GM21381 (cell line): ENCODE results near the gene CDCA8.
"Not testable (repeated sequence)": the region's sequence is repeated elsewhere in the genome, so short reads cannot be mapped to it uniquely, and the experiment has no call there.

Source experiments
- ATAC-seq: cut with Tn5 transposase; IDR thresholded peaks from one replicate; pipeline ENCODE4 v1.9.1; 2021; ENCODE audit warnings: mild to moderate bottlenecking, moderate library complexity; ENCODE audit not compliant: unreplicated experiment

CDCA8 gene

GRCh38 chr1:37732111-37732780, 39.9 kb downstream of the CDCA8 start:
- ATAC-seq = no peak

DNA sequence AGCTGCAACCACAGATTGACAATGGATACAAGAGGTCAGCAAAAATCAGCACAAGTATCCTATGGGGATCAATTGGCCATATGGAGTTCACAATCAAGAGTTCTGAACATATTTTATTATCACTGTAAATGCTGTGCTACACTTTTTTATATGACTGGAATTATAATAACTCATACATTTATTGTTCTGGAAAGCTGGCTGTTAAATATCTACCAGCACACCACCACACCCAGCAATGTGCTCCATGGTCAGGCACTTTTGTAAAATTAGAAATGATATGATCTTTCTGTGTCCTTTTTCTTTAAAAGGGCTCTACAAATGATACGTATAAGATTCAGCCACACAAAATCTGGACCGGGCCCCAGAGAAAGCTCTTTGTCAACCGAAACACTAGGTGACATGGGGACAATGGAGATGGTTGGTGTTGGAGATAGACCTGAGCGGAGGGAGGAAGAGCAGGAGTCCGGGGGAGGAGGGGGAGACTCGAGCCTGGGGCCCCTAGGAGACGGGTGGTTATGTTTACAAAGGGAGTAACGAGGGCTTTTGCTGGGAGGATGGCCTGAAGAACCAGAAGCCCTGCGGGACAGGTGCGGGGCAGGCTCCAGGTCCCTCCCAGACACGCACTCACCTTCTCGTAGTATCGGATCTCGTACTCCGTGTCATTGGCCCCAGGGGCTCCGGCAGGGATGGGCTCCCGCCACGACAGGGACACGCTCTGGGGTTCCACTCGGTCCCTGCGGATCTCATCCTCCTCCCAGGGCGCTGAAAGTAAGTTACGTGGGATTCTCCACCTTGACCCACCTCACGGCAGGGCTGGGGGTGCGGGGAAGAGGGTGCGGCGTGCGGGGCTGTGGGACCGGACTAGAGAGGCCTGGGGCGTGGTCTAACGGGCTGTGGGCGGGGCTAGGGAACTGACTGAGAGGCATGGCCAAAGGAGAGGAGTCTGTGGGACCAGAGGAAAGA, 42.6 kb downstream of the CDCA8 start:
- no peak for ATAC-seq

DNA sequence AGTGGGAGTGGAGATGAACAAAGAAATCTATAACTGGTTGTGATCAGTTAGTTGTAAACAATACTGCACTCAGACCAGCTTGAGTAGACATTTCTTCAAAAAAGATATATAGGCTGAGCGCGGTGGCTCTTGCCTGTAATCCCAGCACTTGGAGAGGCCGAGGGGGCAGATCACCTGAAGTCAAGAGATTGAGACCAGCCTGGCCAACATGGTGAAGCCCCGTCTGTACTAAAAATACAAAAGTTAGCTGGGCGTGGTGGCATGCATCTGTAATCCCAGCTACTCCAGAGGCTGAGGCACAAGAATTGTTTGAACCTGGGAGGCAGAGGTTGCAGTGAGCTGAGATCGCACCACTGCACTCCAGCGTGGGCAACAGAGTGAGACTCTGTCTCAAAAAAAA, 45.7 kb downstream of the CDCA8 start:
- not testable (repeated sequence) for ATAC-seq

- not testable (repeated sequence) for ATAC-seq
These were observed 46.3 kb downstream of the CDCA8 start for GRCh38 chr1:37738619-37739018.

DNA sequence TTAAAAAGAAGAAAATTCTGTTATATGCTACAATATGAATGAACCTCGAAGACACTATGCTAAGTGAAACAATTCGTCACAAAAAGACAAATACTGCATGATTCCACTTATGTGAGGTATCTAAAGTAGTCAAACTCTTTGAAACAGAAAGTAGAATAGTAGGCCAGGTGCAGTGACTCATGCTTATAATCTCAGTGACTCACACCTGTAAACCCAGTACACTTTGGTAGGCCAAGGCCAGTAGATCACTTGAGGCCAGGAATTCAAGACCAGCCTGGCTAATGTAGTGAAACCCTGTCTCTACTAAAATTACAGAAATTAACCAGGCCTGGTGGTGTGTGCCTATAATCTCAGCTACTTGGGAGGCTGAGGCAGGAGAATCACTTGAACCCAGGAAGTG, 46.9 kb downstream of the CDCA8 start:
- ATAC-seq = no peak

DNA sequence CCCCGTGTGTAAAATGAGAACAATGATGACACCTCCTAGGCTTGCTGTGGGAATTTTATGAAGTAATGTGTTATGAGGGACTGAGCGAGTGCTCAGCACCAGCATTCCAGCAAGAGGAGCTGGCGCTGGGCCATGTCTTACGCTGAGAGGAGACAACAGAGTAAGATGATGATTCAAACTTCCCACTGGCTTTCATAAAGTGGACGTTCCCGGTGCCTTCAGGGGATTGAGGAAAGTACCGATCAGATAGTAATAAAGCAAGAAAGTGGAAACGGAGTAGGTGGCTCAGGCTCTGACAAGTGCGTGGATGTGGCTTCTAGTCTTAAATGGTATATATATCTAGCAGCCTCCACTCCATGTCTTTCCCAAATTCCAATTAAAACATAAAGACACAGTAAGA, 48.8 kb downstream of the CDCA8 start:
- no peak for ATAC-seq

DNA sequence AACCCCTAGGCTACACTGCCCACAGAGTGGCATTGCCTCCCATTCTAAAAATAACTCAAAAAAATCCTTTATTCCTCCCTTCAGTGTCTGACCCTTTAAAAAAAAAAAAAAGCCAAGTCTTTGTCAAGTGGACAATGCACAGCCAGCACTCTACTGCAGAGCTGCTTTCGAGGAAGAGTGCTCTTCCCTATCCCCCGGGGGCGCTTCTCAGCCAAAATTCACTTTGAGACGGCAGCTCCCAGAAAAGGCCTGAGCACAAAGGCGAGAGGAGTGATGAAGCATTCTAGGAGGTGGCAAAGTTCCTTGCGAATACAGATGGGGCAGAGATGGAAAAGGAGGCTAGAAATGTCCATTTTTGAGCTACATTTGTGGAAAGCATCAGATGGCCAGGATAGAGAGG, 49.3 kb downstream of the CDCA8 start:
- ATAC-seq = no peak

DNA sequence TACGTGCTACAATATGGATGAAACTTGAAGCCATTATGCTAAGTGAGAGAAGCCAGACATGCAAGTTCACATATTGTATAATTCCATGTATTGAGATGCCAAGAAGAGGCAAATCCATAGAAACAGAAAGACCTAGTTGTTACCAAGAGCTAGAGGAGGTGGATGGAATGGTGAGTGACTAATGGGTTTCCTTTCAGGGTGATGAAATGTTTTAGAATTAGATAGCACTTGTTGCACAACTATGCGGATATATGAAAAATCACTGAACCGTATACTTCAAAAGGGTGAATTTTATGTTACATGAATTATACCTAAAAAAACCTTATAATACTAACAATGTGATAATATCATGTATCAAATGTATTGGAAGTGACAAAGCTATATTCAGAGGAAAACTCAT, 54.5 kb downstream of the CDCA8 start:
- ATAC-seq = no peak

DNA sequence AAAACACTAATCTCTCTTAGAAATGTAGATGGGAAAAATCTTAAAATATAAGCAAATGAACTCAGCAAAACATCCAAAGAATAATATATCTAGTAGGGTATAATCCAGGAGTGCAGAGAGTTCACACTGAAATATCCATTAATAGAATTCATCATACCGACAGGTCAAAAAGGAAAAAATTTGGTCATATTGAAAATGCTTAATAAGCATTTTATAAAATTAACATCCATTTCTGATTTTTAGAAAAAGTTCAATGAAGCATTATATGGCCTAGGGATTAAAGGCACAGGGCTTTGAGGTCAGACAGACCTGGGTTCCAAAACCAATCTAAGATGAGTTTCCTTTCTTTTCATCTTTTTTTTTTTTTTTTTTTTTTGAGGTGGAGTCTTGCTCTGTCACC, 56.2 kb downstream of the CDCA8 start:
- ATAC-seq = no peak

GRCh38 chr1:37752213-37752582, 59.9 kb downstream of the CDCA8 start:
- ATAC-seq = no peak

DNA sequence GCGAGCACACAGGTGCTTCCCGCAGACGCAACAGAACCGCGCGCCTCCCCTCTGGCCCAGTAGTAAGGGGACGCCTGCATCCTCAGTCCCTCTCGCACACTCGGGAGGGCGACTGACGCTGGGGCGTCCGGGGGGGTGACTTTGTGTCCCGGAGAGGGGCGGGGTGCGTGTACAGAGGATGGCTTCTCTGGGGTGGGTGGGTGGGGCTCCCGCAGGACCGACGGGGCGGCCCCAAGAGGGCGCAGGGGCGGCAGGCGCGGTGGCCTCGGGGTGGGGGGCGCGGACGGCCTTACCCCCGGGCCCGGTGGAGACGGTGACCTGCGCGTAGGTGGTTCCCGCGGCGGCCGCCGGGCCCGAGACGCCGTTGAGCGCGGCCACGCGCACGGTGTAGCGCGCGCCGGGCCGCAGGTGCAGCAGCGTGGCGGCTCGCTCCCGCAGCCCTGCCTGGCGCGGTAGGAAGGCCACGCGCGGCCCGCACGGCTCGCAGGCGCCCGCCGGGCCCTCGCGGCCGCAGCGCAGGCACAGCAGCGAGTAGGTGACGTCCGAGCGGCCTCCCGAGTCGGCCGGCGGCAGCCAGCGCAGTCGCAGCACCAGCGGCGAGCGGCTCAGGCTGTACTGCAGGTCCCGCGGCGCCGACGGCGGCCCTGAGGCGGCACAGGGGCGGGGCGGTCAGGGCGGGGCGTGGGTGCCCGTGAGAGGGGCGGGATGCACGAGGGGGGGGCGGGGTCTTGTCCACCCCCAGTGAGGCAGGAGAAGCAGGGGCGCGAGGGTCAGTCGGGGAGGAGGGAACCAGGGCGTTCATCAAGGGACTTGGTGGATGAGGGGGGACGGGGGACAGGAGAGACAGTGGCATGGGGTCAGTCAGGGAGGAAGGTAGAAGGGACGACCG, 60.5 kb downstream of the CDCA8 start:
- no peak for ATAC-seq

- no peak for ATAC-seq
These were observed 61.4 kb downstream of the CDCA8 start for GRCh38 chr1:37753473-37754321.

DNA sequence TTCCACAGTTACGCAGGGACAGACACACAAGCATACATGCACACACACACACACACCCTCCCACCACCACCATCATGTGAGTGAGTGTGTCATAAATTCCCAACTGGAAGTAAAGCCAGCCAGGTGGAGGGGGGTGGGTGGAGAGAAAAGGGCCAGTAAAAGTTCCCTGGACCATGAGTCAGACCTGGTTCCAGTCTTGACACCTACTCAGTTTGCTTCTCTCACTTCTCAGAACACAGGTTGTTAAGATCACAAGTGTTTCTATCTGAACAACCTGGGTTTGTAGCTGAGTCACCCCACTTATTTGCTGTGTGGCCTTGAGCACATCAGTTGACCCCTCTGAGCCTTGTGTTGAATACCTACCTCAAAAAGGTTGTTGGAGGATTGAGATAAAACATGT, 63.0 kb downstream of the CDCA8 start:
- ATAC-seq = no peak

GRCh38 chr1:37755951-37756560, 63.7 kb downstream of the CDCA8 start:
- ATAC-seq = no peak
